IMR-90 (cell line): ENCODE results near the gene TGM4.

Source experiments
- BHLHE40 ChIP-seq: fragments of 150-350 bp; IDR thresholded peaks from 2 replicates; pipeline ENCODE4 v1.6.1; 2016; ENCODE audit warnings: mild to moderate bottlenecking, low read depth, low read length
- CEBPB ChIP-seq: IDR thresholded peaks from 2 replicates; pipeline ENCODE4 v1.6.1; 2012; ENCODE audit warnings: low read depth, low read length, improper control_type of control experiment
- CHD1 ChIP-seq: IDR thresholded peaks from 2 replicates; pipeline ENCODE4 v1.6.1; 2012; ENCODE audit warnings: low read depth, low read length, improper control_type of control experiment
- CTCF ChIP-seq: conservative IDR thresholded peaks from 2 replicates; pipeline ENCODE4 v1.5.1; 2012; ENCODE audit warnings: mild to moderate bottlenecking, low read depth, low read length, improper control_type of control experiment
- ELK1 ChIP-seq: fragments of 150-350 bp; IDR thresholded peaks from 2 replicates; pipeline ENCODE4 v1.6.1; 2016; ENCODE audit warnings: low read depth, mild to moderate bottlenecking, low read length, moderate library complexity, borderline replicate concordance
- FOS ChIP-seq: fragments of 150-350 bp; IDR thresholded peaks from 2 replicates; pipeline ENCODE4 v1.6.1; 2016; ENCODE audit warnings: low read depth, low read length
- MAFK ChIP-seq: IDR thresholded peaks from 2 replicates; pipeline ENCODE4 v1.6.1; 2012; ENCODE audit warnings: low read depth, low read length, improper control_type of control experiment
- MAZ ChIP-seq: IDR thresholded peaks from 2 replicates; pipeline ENCODE4 v1.6.1; 2012; ENCODE audit warnings: low read depth, mild to moderate bottlenecking, low read length, improper control_type of control experiment, moderate library complexity, borderline replicate concordance
- POLR2A ChIP-seq: IDR thresholded peaks from 2 replicates; pipeline ENCODE4 v1.6.1; 2012; ENCODE audit warnings: mild to moderate bottlenecking, low read depth, low read length
- RAD21 ChIP-seq: IDR thresholded peaks from 2 replicates; pipeline ENCODE4 v1.6.1; 2012; ENCODE audit warnings: low read length, improper control_type of control experiment
- RCOR1 ChIP-seq: IDR thresholded peaks from 2 replicates; pipeline ENCODE4 v1.6.1; 2012; ENCODE audit warnings: mild to moderate bottlenecking, low read length, improper control_type of control experiment; ENCODE audit not compliant: insufficient replicate concordance
- RFX5 ChIP-seq: IDR thresholded peaks from 2 replicates; pipeline ENCODE4 v1.8.0; 2012; ENCODE audit warnings: low read depth, mild to moderate bottlenecking, low read length, moderate library complexity
- USF2 ChIP-seq: fragments of 150-350 bp; IDR thresholded peaks from 2 replicates; pipeline ENCODE4 v1.6.1; 2017; ENCODE audit warnings: mild to moderate bottlenecking, antibody characterized with exemption, low read length, low read depth

GRCh38 chr3:44860117-44860516 is 14.3 kb upstream of the TGM4 start:
- TF ChIP-seq MAFK (no peak), RFX5 (no peak), CEBPB (no peak), CTCF (no peak), POLR2A (no peak), RCOR1 (no peak), CHD1 (no peak), FOS (no peak), ELK1 (no peak), USF2 (no peak), BHLHE40 (no peak), RAD21 (no peak), MAZ (no peak)
